Germinal center (tissue), 1 donor: ENCODE results near the gene TMEM138.

Experiments
- DNase-seq: peaks from one replicate; pipeline ENCODE4 v3.0.0; 2012; ENCODE audit warnings: mixed read lengths, low spot score

The TMEM138 gene

GRCh38 chr11:61406991-61407728 lies 45.0 kb downstream of the TMEM138 start:
- DNase-seq: no peak

DNA sequence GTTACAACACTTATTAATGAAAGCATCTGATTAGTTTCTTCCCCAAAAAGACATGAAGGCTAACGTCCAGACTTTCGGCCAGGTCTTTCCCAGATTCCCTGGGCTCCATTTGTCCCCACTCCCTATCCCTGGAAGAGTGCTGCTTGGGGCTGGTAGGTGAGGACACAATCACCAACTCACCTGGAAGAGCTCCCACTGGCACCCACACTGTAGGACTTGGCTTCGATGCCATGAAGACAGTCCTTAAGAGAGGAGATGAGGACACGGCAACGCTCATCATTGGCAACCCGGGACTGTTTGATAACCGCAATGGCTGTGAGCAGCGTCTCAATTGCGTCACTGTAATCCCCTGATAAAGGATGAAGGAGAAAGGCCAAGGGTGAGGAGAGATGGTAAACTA lies 49.4 kb downstream of the TMEM138 start:
- DNase-seq: no peak

GRCh38 chr11:61413496-61413895 lies 51.3 kb downstream of the TMEM138 start:
- DNase-seq: no peak

- DNase-seq: no peak
Measured at GRCh38 chr11:61414547-61414946, 52.4 kb downstream of the TMEM138 start.

DNA sequence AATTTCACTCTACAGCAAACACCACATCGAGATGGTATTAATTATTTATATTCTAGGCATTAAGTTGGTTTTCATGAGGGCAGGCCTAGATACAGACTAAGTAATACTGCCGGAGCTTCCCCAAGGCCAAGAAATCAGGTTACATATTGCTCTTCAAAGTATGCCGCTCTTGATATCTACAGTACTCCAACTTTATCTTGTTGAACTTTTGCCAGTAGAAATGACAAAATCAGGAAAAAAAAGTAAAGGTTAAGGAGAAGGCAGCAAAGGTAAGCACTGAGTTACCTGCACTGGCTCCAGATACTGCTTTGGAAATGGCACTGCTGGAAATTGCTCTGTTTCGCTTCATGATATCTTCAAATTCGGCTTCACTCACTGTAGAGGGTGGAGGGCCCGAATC lies 53.2 kb downstream of the TMEM138 start:
- DNase-seq: no peak

DNA sequence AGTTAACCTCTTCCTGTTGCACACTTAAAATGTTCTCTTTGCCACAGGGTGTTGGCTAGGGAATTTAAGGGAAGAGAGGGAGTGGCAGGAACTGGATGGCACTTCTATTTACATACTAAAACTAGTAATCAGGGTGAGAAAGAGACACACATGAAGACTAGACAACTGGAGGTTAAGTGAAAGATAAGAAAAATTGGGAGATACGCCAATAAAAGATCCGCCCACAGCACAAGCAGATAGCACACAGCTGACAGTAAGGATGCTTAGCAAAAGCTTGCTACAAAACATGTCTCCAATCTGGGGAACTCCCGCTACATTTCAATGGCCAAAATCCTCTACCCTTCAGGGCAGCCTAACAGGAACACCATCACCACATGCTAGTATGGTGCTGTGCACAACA lies 54.8 kb downstream of the TMEM138 start:
- DNase-seq: no peak

- DNase-seq: no peak
Measured at GRCh38 chr11:61417670-61418069, 55.5 kb downstream of the TMEM138 start.

- no peak for DNase-seq
Measured at GRCh38 chr11:61418136-61418535, 56.0 kb downstream of the TMEM138 start.
